GM18951 (cell line): ENCODE measurements around the gene SERPING1.
"Not testable (repeated sequence)": the region's sequence is repeated elsewhere in the genome, so short reads cannot be mapped to it uniquely, and the experiment has no call there.

Experiments used
- POLR2A ChIP-seq: IDR thresholded peaks from 4 replicates; pipeline ENCODE4 v1.6.1; 2011; ENCODE audit warnings: mild to moderate bottlenecking; ENCODE audit not compliant: insufficient read length, insufficient read depth; ENCODE audit errors: extremely low read depth
- in situ Hi-C: fragments of 300-500 bp; cut with MboI; formaldehyde crosslinking; loops from one replicate; pipeline ENCODE4 v1.12.0; 2022; ENCODE audit warnings: low sequenced_read_pairs, mixed read lengths, inconsistent platforms; ENCODE audit not compliant: unreplicated experiment

Gene SERPING1

GRCh38 chr11:57645689-57646085, 48.2 kb downstream of the SERPING1 start:
- in situ Hi-C loops: no loop called here

GRCh38 chr11:57646194-57646798, 48.8 kb downstream of the SERPING1 start:
- no peak for TF ChIP-seq POLR2A
- in situ Hi-C loops: no loop called here

More at GRCh38 chr11:57645689-57646085, 48.2 kb downstream of the SERPING1 start:
- no peak for TF ChIP-seq POLR2A

GRCh38 chr11:57646799-57647303, 49.4 kb downstream of the SERPING1 start:
- no peak for TF ChIP-seq POLR2A
- in situ Hi-C loops: no loop called here

GRCh38 chr11:57647372-57647771, 49.9 kb downstream of the SERPING1 start:
- TF ChIP-seq POLR2A: no peak
- in situ Hi-C loops: no loop called here

GRCh38 chr11:57647960-57648800, 50.7 kb downstream of the SERPING1 start:
- TF ChIP-seq POLR2A: no peak
- in situ Hi-C loops: no loop called here

GRCh38 chr11:57648801-57649735, 51.6 kb downstream of the SERPING1 start:
- in situ Hi-C loops: no loop called here
- no peak for TF ChIP-seq POLR2A

- no peak for TF ChIP-seq POLR2A
- in situ Hi-C loops: no loop called here
Measured at GRCh38 chr11:57649826-57650738, 52.6 kb downstream of the SERPING1 start, which contains the start of gene YPEL4. YPEL4 (minus strand) TSS chr11:57649912; CDS start chr11:57647107, 2,805 bp downstream.

GRCh38 chr11:57650739-57651090, 53.2 kb downstream of the SERPING1 start:
- in situ Hi-C loops: no loop called here
- TF ChIP-seq POLR2A: no peak

- TF ChIP-seq POLR2A: no peak
- in situ Hi-C loops: no loop called here
Measured at GRCh38 chr11:57651408-57651807, 53.9 kb downstream of the SERPING1 start.

- in situ Hi-C loops: not testable (repeated sequence)
Measured at GRCh38 chr11:57652230-57652629, 54.7 kb downstream of the SERPING1 start.

- in situ Hi-C loops: no loop called here
- TF ChIP-seq POLR2A: no peak
Measured at GRCh38 chr11:57652662-57653061, 55.2 kb downstream of the SERPING1 start.

GRCh38 chr11:57653163-57653562, 55.7 kb downstream of the SERPING1 start:
- in situ Hi-C loops: no loop called here

GRCh38 chr11:57656885-57657193, 59.4 kb downstream of the SERPING1 start:
- no peak for TF ChIP-seq POLR2A
- in situ Hi-C loops: no loop called here

More at GRCh38 chr11:57653163-57653562, 55.7 kb downstream of the SERPING1 start:
- TF ChIP-seq POLR2A: no peak
